ENCODE measurements around the gene PANK4.

Gene PANK4

DNA sequence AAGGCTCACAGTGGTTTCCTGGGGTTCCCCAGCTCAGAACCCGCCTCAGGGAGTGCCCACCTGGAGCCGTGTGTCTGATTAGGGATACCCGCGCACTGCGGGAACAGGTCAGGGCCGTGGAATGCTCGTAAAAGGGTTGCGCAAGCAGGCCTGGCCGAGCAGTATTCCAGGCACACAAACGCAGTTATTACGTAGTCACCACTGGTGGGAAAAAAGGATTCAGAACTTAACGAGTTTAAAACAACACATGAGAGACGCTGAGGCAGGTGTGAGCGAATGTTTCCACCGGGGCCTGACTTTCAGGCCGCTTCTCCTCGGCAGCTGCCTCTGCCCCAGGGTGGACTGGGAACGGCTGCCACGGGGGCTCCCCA is 32.1 kb downstream of the PANK4 start:
- DNase-seq, result no peak

DNA sequence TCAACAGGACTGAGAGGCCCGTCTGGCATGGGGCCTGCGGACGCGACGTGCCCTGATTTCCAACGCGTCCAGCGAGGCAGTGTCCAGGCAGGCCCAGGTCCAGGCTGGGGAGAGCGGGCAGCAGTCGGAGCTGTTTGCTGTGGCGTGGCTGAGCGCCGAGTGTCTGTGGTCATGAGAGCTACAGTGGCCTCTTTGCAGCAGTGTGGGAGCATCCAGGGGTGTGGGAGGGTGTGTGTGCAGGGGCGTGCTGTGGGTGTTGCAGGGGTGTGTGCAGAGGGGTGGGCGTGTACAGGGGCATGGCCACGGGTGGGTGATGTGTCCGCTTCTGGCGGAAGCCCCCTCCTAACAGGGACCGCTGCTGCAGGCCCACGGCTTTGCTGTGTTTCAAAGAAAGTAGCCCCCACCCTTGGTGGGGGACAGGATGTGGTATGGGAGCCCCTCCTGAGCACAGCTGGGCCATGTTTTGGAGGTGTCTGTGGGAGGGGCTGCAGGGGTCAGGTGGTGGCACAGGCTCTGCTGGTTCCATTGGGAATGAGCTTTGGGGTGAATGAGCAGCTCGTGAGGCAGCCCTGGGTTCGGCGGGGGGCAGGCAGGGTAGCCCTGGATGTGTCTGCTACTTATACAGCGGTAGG is 32.6 kb downstream of the PANK4 start:
- no peak for DNase-seq

DNA sequence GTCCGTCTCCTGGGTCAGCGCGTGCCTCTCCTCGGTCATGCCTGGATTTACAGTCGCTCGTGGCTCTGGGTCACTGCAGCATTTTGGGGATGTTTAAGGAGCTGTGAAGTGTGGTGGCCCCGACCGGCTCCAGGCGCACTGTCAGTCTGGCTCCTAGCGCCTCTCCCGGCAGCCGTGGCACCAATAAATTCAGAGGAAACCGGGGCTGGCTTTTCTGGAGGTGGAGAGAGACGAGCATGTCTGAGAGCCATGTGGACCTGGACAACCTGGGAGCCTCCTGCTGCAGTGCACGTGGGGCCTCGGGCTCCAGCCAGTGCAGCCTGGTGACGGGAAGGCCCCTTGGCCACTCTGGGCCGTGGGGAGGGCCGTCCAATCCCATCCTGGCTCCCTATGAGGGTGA is 33.2 kb downstream of the PANK4 start:
- DNase-seq, result no peak

DNA sequence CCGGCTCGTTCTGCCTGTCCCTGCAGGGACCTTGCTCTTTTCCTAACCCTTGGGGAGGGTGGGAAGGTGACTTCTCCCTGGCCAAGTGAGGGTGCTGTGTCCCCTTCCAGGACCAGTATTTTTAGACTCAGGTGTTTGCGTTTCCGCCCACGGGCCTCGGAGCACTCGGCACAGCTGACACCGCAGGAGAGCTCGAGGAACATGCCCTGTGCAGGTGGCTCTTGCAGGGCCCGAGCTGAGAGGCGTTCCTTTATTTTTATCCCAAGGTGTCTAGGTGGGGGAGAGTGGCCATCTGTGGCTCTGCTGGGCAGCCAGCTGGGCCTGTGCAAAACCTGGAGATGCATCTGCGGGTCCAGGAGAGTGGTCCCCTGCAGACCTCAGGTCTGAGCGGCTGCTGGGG is 34.3 kb downstream of the PANK4 start:
- no peak for DNase-seq

DNA sequence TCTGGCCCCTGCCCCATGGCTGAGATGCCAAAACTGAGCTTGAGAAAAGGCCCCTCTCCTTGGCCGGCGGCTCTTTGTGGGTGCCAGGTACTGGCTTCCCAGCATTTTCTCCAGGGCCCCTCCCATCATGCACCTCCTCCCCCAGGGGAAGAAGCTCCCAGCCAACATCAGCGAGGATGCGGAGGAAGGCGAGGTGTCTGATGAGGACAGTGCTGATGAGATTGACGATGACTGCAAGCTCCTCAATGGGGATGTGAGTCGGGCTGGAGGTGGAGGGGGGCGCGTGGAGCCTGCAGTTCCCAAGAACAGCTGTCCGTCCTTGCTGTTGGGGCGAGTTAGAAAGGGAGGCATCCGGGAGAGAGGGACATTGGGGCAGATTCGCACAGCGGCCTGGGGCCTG is 36.8 kb downstream of the PANK4 start:
- DNase-seq, result no peak

DNA sequence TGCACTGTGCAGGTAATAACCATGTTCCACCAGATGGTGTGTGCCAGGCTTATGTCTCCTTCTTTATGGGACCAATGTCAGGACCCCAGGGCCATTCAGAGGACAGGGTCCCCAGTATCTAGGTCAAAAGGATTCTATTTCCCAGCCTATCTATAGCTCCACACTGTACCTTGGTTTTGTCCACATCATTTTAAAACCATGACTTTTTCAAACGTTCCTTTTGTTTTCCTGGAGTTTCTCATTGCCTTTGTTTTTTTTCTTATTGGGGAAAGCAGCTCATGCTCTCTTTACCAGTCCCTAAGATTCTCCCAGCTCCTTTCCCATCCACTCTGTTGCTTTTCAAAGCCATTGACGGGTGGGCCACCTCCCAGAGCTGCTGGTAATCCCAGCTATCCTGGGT is 37.7 kb downstream of the PANK4 start:
- DNase-seq, result no peak

DNA sequence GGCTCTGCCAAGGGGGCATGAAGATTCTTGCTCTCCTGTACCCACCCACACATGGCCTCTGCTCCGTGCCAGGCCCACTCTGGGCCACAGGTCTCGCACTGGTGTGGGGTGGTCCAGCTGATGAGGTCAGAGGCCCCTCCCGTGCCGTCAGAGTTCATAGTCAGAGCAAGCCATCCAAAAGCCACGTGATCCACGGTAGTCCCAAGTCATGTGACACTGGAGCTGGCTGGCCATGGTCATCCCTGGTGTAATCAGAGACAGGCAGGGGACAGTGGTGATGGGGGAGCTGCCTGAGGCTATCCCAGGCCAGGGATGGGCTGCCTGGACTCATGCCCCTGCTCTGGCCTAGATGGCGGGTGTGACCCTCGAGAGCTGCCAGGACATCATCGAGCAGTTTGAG is 39.8 kb downstream of the PANK4 start:
- DNase-seq, result no peak

DNA sequence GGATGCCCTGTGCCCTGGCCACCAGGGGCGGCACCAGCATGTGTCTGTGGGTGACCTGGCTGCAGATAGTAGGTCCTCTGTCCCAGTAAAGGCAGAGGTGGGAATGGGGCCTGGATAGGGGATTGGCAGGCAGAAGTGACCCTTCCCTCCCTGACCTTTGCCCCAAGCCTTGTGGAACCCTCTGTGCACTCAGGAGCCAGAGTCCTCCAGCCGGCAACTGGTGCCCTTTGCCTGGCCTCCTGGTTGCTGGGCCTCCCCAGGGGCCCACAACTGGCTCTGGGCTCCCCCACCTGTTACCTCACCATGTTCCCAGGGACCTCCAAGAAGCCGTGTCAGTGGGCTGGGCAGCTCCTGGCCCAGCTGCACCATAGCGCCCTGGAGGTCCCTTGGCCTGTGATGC is 40.4 kb downstream of the PANK4 start:
- DNase-seq, result no peak

DNA sequence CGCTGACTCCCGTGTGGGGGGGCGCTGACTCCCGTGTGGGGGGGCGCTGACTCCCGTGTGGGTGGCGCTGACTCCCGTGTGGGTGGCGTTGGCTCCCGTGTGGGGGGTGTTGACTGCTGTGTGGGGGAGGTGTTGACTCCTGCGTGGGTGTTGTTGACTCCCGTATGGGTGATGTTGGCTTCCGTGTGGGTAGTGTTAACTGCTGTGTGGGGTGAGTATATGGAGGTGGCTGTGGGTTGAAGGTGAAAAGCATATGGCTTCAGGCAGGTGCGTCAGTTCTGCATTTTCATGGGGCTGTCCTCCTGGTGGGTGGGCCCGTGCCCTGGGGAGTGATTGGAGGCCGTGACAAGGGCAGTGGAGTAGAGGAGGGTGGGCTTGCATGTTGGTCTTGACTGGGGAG is 42.4 kb downstream of the PANK4 start:
- no peak for DNase-seq

DNA sequence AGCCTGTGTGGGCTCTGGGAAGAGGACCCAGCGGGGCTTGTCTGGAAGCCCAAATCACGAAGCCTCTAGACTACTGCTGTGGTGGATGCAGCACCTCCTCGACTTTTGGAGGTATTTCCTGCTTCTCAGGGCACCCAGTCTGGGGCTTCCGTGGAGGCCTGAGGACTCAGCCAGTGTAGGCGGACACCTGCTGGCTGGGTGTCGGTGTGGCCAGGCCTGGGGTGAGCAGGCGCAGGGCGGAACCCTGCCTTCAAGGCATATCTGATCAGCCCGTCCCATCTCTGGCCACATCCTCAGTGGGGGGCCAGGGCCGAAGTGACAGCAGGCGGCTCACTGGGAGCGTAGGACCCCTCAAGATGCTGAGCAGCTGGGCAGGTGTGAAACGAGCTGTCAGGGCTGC is 43.4 kb downstream of the PANK4 start:
- DNase-seq, result no peak

DNA sequence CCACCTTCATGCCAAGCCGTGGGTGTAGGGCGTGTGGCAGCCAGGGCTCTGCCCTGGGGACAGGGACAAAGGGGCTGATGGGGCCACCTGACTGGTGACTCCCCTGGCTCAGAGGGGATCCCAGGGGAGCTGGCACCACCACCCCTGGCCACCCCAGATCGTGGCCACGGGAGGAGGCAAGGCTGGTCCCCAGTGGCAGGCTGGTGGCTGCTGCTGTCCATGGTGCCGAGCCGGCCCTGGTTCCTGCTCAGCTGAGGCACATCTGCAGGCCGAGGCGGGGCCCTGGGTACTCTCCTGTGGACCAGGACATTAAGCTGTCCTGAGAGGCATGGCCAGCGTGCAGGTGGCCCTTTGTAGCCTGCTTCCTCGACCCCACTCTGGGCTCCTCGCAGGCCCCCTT is 43.8 kb downstream of the PANK4 start:
- no peak for DNase-seq

DNA sequence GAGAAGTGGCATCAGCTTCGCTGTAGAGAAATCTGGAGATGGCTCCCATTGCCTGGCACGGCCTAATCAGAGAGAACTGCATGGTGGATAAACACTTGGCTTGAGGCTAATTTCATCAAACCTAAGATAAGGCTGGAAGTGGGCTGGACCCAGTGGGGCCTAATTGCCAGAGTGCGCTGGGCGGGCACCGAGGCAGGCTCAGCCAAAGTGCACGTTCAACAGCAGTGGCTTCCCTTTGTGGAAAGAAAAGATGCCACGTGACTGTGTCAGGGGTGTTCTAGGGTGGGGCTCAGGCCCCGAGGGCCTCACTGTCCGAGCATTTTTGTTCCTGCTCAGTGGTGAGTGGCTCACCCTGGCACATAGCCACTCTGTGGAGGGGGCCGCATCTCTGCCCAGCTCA is 44.5 kb downstream of the PANK4 start:
- no peak for DNase-seq

DNA sequence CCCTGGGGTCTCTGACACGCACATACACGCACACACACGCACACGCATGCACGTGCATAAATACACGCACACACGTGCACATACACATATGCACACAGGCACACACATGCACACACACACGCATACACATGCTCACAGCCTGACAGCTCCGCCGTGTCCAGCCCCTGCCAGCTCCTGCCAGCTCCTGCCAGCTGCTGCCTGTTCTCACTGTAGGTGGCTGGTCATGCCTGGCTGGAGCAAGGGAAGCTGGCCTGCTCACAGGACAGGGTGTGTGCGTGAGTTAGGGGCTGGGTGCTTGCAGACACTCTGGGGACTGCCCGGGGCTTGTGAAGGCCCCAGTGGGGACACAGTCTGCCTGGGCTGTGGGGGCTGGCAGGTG is 45.4 kb downstream of the PANK4 start:
- no peak for DNase-seq

DNA sequence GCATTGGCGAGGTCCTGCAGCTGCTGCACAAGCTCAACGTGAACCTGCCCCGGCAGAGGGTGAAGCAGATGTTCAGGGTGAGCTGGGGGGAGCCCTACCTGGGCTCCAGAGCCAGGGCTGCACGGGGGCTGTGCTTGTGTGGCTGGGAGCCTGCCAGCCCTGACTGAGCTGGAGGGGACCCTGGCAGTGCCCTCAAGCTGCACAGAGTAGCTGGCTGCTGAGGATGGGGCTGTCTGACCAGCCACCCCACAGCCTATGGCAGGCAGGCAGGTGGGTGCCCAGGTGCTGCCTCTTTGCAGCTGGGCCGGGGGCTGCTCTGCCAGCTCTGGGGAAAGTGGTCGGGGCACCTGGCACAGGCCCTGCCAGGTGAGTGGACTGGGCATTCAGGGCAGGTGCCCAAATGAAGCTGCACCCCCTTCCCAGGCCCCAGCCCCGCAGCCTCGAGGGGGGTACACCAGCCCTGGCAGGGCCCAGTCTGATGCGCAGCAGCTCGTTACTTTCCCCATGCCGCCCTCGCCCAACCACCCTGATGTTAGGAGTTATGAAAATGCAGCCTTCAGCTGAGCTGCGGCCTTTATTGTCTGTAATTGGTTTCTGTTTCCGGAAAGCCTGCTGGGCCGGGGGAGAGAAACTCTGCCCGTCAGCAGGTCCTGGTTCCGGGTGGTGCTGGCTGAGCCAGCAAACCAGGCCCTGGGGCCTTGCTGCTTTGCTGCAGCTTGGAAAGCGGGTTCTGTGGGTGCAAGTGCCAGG is 46.0 kb downstream of the PANK4 start:
- DNase-seq, result no peak

DNA sequence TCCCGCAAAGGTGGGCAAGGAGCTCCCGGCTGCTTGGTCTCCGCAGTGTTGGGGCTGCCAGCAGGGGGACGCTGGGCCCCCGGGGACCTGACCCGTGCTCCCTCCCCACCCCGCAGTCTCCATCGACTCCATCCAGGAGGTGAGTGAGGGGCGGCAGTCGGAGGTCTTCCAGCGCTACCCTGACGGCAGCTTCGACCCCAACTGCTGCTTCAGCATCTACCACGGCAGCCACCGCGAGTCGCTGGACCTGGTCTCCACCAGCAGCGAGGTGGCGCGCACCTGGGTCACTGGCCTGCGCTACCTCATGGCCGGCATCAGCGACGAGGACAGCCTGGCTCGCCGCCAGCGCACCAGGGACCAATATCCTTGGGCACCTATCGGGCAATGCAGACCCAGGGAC is 46.8 kb downstream of the PANK4 start:
- DNase-seq, result no peak

DNA sequence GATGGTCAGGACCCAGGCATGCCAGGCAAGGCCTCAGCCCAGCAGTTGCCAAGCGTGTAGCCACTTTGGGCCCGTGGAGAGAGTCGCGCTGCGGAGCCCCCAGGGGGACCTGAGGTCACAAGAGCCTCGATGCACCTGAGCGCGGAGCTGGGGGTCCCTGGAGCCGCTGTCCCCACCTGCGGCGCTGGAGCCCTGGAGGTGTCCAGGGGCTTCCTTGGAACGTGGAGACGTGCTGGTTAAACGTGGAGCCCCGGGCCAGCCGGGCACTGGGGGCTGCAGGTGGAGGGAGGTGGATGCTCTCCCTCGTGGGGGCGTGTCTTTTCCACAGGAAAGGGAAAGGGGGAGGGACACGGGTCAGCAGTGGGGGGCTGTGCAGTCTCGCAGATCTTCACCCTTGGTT is 47.2 kb downstream of the PANK4 start:
- no peak for DNase-seq

DNA sequence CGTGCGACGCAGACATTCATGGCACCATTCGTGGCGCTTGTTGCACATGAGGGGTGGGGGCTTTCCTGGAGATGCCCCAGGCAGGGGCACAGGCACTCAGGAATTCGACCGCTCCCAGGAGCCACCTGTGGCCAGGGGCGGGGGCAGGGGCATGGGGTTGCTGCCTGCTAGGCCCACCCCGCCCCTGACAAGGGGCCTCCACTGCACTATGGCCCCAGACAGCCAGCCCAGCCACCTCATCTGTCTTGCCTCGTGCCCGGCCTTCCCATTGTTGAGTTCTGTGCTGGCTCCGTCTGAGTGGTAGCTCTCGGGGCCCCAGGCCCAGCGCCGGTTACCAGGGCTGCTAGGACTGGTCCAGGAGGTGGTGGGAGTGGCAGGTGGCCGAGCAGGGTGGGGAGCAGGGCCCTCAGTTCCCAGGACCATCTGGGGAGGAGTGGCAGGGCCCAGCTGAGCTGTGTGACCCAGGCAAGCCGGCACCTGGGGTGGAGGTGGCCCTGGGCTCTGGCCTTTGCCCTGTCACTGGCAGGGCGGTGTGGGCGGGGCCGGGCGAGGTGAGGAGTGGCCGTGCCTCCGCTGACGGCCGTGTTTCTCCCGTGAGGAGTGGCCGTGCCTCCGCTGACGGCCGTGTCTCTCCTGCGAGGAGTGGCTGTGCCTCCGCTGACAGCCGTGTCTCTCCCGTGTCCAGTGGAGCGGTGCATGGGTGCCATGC is 48.5 kb downstream of the PANK4 start:
- no peak for DNase-seq

DNA sequence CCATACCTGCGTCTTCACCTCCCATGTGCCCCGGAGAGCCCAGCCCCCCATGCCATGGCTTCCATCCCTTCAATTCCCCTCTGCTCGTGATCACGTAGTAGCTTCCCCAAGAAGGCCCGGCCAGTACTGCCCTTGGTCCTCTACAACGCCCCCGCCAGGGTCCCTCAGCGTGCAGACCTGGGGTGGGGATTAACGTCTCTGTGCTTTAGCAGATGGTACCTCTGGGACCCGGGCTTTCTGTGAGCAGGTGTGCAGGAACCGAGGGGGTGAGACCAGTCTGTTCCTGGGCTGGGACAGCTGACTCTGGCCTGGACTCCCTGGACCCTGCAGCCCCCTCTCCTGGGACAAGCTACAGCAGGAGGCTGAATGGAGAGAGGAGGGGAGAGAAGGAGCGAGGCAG is 49.1 kb downstream of the PANK4 start:
- DNase-seq, result no peak

DNA sequence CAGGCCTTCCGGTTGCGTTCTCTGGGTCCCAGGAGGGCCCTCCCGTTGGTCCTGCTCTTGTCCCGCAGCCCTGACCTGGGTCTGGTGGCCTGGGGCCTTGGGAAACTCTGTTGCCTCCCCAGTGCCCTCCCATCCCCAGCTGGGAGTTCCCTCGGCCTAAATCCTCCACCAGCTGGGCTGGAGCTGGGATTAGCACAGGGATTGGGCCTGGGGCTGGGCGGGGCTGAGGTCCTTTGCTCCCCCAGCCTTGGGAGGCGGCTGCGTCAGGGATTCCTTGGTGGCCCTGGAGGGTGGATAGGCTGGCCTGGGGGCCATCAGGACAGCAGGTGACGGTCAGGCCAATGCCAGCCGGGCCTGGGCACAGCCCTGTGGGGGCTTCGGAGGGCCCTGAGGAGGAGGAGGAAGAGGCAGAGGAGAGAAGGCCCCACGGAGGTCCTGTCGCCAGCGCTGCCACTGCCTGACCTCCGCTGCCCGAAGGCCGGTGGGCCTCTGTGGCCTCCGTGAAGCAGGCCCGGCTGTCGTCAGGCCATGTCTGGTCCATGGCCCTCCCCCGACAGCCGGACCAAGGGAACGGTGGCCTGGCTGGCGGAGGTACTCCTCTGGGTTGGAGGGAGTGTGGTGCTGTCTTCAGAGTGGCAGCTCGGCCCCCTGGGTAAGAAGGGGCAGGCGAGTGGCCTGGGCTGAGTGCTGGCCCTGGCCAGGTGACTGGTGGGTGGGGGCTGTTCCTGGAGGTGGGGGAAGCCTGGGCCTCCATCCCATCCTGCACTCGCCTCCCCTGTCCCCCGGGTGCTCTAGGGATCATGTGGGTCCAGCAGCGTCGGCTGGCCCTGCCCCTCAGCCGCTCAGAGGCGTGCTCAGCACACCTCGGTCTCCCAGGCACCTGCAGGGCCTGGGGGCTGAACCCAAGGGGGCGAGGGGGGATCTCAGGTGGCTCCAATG is 50.1 kb downstream of the PANK4 start, which contains the start of gene PLCH2:
Gene PLCH2, plus strand, starts transcription at position 229 of the 939 bp plus-strand sequence. Its CDS starts 300 bp downstream, at position 529.
- DNase-seq, result no peak

DNA sequence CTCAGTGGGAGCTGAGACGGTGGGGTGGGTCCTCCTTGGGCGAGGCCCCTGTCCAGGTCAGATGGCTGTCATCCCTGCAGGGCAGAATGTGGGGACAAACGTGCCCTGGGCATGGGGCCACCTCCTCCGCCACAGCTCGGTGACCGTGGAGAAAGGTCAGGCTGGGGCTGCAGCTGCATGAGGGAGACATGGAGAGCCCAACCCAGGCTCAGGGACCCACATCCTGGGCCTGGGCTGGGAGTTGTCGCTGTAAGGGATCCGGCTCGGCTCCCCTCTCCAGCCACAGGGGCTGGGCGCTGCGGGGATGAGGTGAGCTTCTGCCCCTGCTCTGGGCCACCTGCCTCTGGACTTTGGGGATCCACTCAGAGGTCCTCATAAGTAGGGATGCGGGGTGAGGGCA is 50.8 kb downstream of the PANK4 start:
- no peak for DNase-seq

DNA sequence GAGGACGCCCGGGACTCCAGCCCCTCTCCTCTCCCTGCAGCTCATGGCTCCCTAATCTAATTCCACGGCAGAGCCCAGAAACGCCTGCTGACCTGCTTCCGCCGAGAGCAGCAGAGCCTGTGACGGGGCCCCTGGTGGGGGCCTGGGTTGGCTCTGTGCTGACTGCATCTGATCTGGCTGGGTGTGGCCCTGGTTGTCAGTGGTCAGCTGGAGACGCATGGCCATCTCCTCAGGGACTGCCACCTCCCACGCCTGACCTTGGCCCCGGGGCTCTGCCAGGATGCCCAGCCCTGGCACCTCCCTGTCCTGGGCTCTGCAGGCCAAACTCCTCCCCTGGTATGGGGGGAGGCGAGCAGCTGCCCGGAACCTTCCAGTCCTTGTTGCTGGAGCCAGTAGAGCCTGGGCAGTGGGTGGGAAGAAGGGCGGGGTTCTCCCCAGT is 51.4 kb downstream of the PANK4 start:
- DNase-seq, result no peak

DNA sequence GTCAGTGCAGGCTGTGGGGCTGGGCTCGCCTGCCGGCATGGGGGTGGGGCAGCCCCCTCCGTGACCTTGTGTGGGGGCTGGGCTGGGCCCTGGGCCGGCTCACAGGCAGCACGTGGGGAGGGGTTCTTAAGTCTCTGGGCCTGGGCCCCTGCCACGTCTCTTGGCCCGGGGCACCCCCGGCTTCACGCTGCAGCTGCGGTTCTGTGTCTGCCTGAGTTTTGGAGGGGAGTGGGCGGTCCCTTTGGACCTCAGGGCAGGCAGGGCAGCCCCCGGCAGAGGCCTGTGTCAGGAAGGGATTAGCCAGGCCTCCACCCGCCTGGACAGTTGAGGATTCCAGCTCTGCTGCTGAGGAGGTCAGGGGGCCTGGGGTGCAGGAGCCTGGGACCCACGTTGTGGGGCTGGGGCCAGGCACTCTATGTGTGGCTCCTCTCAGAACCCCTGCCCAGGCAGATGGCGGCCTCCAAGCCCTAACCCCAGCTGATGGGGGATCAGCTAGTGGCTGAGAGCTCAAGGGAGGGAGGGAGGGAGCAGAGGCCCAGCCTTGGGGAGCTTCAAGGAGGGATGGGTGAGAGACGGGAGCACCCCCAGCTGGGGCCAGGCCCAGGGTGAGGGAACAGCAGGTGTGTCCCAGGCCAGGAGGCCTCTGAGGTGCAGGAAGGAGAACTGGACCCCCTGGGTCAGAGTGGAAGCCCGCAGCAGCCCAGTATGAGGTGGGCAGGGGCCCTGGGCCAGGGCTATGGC is 52.1 kb downstream of the PANK4 start:
- no peak for DNase-seq

Measured in GDM1 (cell line).